HepG2 (cell line): ENCODE results near the gene SRBD1. TPM values are rescaled to one million over a fixed set of nuclear protein-coding genes. Genes with fewer than 3 reads are reported as not detected.
A peak's percentile ranks its signal among the peaks of the same experiment; 100 is the strongest.

ENCODE experiments used
- ATF3 ChIP-seq: sonication (generic); formaldehyde crosslinking; IDR thresholded peaks from 2 replicates; pipeline ENCODE4 v1.4.0; 2020; ENCODE audit warnings: missing genetic modification reagents
- BRCA1 ChIP-seq: sonication (generic); formaldehyde crosslinking; IDR thresholded peaks from 2 replicates; pipeline ENCODE4 v1.4.0; 2020; ENCODE audit warnings: missing genetic modification reagents
- CHD2 ChIP-seq: IDR thresholded peaks from 2 replicates; pipeline ENCODE4 v1.6.1; 2011; ENCODE audit warnings: low read depth, low read length, improper control_type of control experiment
- E2F2 ChIP-seq: sonication (generic); formaldehyde crosslinking; IDR thresholded peaks from 2 replicates; pipeline ENCODE4 v1.4.0; 2020; ENCODE audit warnings: missing genetic modification reagents, borderline replicate concordance
- EEA1 ChIP-seq: sonication (generic); formaldehyde crosslinking; IDR thresholded peaks from 2 replicates; pipeline ENCODE4 v1.5.1; 2020; ENCODE audit warnings: mild to moderate bottlenecking, missing genetic modification reagents, borderline replicate concordance
- MAFK ChIP-seq, 2 experiments: IDR thresholded peaks in 1 of 2; conservative IDR thresholded peaks in 1 of 2; 2 replicates each; pipeline ENCODE4 v1.6.1; 2011; ENCODE audit warnings: improper control_type of control experiment in 2 of 2, low read length in 2 of 2
- MED13 ChIP-seq: sonication (generic); formaldehyde crosslinking; IDR thresholded peaks from 2 replicates; pipeline ENCODE4 v1.5.0; 2020; ENCODE audit warnings: missing genetic modification reagents
- MIXL1 ChIP-seq: IDR thresholded peaks from 2 replicates; pipeline ENCODE4 v1.6.1; 2016
- NCOA2 ChIP-seq: sonication (generic); formaldehyde crosslinking; IDR thresholded peaks from 2 replicates; pipeline ENCODE4 v1.8.0; 2022; ENCODE audit warnings: inconsistent platforms
- PPARG ChIP-seq: conservative IDR thresholded peaks from 2 replicates; pipeline ENCODE4 v1.6.1; 2016; ENCODE audit warnings: missing biosample characterization, missing genetic modification reagents
- RXRB ChIP-seq: IDR thresholded peaks from 2 replicates; pipeline ENCODE4 v1.6.1; 2016; ENCODE audit warnings: borderline replicate concordance, missing genetic modification reagents, missing compliant biosample characterization
- SP2 ChIP-seq: sonication (generic); formaldehyde crosslinking; IDR thresholded peaks from 2 replicates; pipeline ENCODE4 v1.5.1; 2020; ENCODE audit warnings: mild to moderate bottlenecking, missing genetic modification reagents
- SPEN ChIP-seq: sonication (generic); formaldehyde crosslinking; IDR thresholded peaks from 2 replicates; pipeline ENCODE4 v1.5.1; 2020; ENCODE audit warnings: low read depth, mild to moderate bottlenecking, missing genetic modification reagents
- SRSF9 ChIP-seq: fragments of 200-400 bp; formaldehyde crosslinking; IDR thresholded peaks from 2 replicates; pipeline ENCODE4 v1.6.1; 2018; ENCODE audit warnings: borderline replicate concordance, mild to moderate bottlenecking, low read depth, low read length; ENCODE audit not compliant: insufficient read depth, poor library complexity, severe bottlenecking
- SRY ChIP-seq: sonication (generic); formaldehyde crosslinking; IDR thresholded peaks from 2 replicates; pipeline ENCODE4 v1.8.0; 2022; ENCODE audit warnings: mild to moderate bottlenecking, missing genetic modification reagents
- STAT5B ChIP-seq: sonication (generic); formaldehyde crosslinking; IDR thresholded peaks from 2 replicates; pipeline ENCODE4 v1.4.0; 2020; ENCODE audit warnings: missing genetic modification reagents
- ZBTB26 ChIP-seq: IDR thresholded peaks from 2 replicates; pipeline ENCODE4 v1.6.1; 2016; ENCODE audit warnings: missing compliant biosample characterization, missing genetic modification reagents, borderline replicate concordance
- ZC3H13 ChIP-seq: sonication (generic); formaldehyde crosslinking; IDR thresholded peaks from 2 replicates; pipeline ENCODE4 v1.8.1; 2023; ENCODE audit warnings: mild to moderate bottlenecking, missing genetic modification reagents, moderate library complexity
- ZFP36L1 ChIP-seq: sonication (generic); formaldehyde crosslinking; IDR thresholded peaks from 2 replicates; pipeline ENCODE4 v1.8.0; 2022; ENCODE audit warnings: mild to moderate bottlenecking, missing genetic modification reagents, moderate library complexity
- ZNF253 ChIP-seq: sonication (generic); formaldehyde crosslinking; IDR thresholded peaks from 2 replicates; pipeline ENCODE4 v1.8.0; 2022; ENCODE audit warnings: mild to moderate bottlenecking, missing genetic modification reagents, borderline replicate concordance
- ZNF274 ChIP-seq: sonication (generic); formaldehyde crosslinking; IDR thresholded peaks from 2 replicates; pipeline ENCODE4 v1.5.1; 2020; ENCODE audit warnings: mild to moderate bottlenecking, missing genetic modification reagents
- ZNF33B ChIP-seq: sonication (generic); formaldehyde crosslinking; IDR thresholded peaks from 2 replicates; pipeline ENCODE4 v1.5.1; 2020; ENCODE audit warnings: mild to moderate bottlenecking, missing genetic modification reagents
- ZNF350 ChIP-seq: sonication (generic); formaldehyde crosslinking; IDR thresholded peaks from 2 replicates; pipeline ENCODE4 v1.4.0; 2020; ENCODE audit warnings: mild to moderate bottlenecking, low read depth, missing genetic modification reagents, borderline replicate concordance
- ZNF446 ChIP-seq: sonication (generic); formaldehyde crosslinking; IDR thresholded peaks from 2 replicates; pipeline ENCODE4 v1.5.0; 2020; ENCODE audit warnings: mild to moderate bottlenecking, missing genetic modification reagents
- ZNF607 ChIP-seq: sonication (generic); formaldehyde crosslinking; IDR thresholded peaks from 2 replicates; pipeline ENCODE4 v1.5.1; 2020; ENCODE audit warnings: missing genetic modification reagents, mild to moderate bottlenecking, borderline replicate concordance
- ZNF691 ChIP-seq: sonication (generic); formaldehyde crosslinking; IDR thresholded peaks from 2 replicates; pipeline ENCODE4 v1.4.0; 2020; ENCODE audit warnings: missing genetic modification reagents, low read depth, mild to moderate bottlenecking, borderline replicate concordance
- ZNF704 ChIP-seq: sonication (generic); formaldehyde crosslinking; IDR thresholded peaks from 2 replicates; pipeline ENCODE4 v1.8.1; 2023; ENCODE audit warnings: mild to moderate bottlenecking, inconsistent platforms, moderate library complexity, missing genetic modification reagents, borderline replicate concordance
- ZNF766 ChIP-seq: sonication (generic); formaldehyde crosslinking; IDR thresholded peaks from 2 replicates; pipeline ENCODE4 v1.5.0; 2020; ENCODE audit warnings: missing genetic modification reagents, borderline replicate concordance
- ZNF777 ChIP-seq: sonication (generic); formaldehyde crosslinking; IDR thresholded peaks from 2 replicates; pipeline ENCODE4 v1.4.0; 2020; ENCODE audit warnings: missing genetic modification reagents
- polyA plus RNA-seq, 8 experiments: library from polyadenylated mRNA; depleted of rRNA in 3 of 8; stranded (reverse) in 7 of 8; unstranded in 1 of 8; fragments of >200 nt; fragmentation: Illumina TruSeq in 4 of 8; extraction: Trizol in 4 of 8; gene quantifications; 2 replicates each; pipeline versions ENCODE4 v1.2.1 to v1.2.3, GENCODE V29; 2011 to 2016; ENCODE audit warnings: low read depth in 4 of 8, missing spikeins in 1 of 8, mixed read lengths in 1 of 8; ENCODE audit not compliant: insufficient read depth in 1 of 8
- total RNA-seq, 5 experiments: library from RNA; depleted of rRNA; stranded (reverse); fragments of >200 nt; fragmentation: Illumina TruSeq; extraction: Trizol; gene quantifications; 2 replicates each; pipeline ENCODE4 v1.2.3, GENCODE V29; 2016; ENCODE audit warnings: low read depth in 1 of 5

The SRBD1 gene
- total and polyA plus RNA-seq, 2 of the 13 experiments (the other 11 are each of a cell fraction or from before 2014, with no cell fraction given): 3.2 to 23.9 TPM

GRCh38 chr2:45373534-45373933, 237.5 kb downstream of the SRBD1 start (continued):
- TF ChIP-seq ZNF691 (CRISPR knock-in tag) (no peak), ZNF274 (CRISPR knock-in tag) (no peak), STAT5B (CRISPR knock-in tag) (no peak), MED13 (CRISPR knock-in tag) (no peak), ZNF253 (CRISPR knock-in tag) (no peak), MAFK (conservative IDR thresholded peaks at IDR 0.05 in 1 of 2, IDR thresholded peaks at IDR 0.05 in 1 of 2; ENCODE audit: low read length in 2 of 2) (no peak), ZFP36L1 (no peak), RXRB (CRISPR knock-in tag) (peak; percentile 96), SPEN (CRISPR knock-in tag) (no peak), MIXL1 (CRISPR knock-in tag) (peak; percentile 51; the same call in 1 of the 2 replicates), ZC3H13 (CRISPR knock-in tag) (no peak), SRY (CRISPR knock-in tag) (no peak), ZNF446 (CRISPR knock-in tag) (no peak), E2F2 (CRISPR knock-in tag) (no peak), ZNF33B (no peak), ZBTB26 (CRISPR knock-in tag) (no peak), EEA1 (no peak), ZNF704 (CRISPR knock-in tag) (no peak), PPARG (CRISPR knock-in tag) (peak; percentile 82), ZNF766 (CRISPR knock-in tag) (no peak), CHD2 (no peak), BRCA1 (no peak), SP2 (CRISPR knock-in tag) (no peak), SRSF9 (no peak), NCOA2 (CRISPR knock-in tag) (peak; percentile 89), ZNF350 (CRISPR knock-in tag) (no peak), ATF3 (CRISPR knock-in tag) (no peak), ZNF777 (CRISPR knock-in tag) (no peak), ZNF607 (CRISPR knock-in tag) (no peak)
